Peyer's patch (tissue), 4 donors: ENCODE results near the gene AK8. TPM values are rescaled to one million over a fixed set of nuclear protein-coding genes. Genes with fewer than 3 reads are reported as not detected.

Experiments
- DNase-seq, 3 donors: peaks; one replicate each; pipeline ENCODE4 v3.0.0-alpha.2; 2017 to 2019
- H3K27ac ChIP-seq, 4 donors: fragments of 200-600 bp; sonication (generic); one replicate each; pipeline ENCODE4 v1.5.1; 2016 to 2019
- H3K27me3 ChIP-seq, 2 donors: fragments of 200-600 bp; sonication (generic); one replicate each; pipeline ENCODE4 v1.5.1; 2019
- H3K36me3 ChIP-seq, 3 donors: fragments of 200-600 bp; sonication (generic); one replicate each; pipeline ENCODE4 v1.5.1; 2016 to 2019
- H3K4me1 ChIP-seq, 4 donors: fragments of 200-600 bp; sonication (generic); one replicate each; pipeline ENCODE4 v1.5.1; 2016 to 2019
- H3K4me3 ChIP-seq, 4 donors: fragments of 200-600 bp; sonication (generic); 1 replicate in 3 of 4; 2 replicates in 1 of 4; pipeline ENCODE4 v1.5.1; 2016 to 2019; ENCODE audit warnings: mild to moderate bottlenecking in 1 of 4
- H3K9me3 ChIP-seq, 4 donors: fragments of 200-600 bp; sonication (generic); one replicate each; pipeline ENCODE4 v1.5.1; 2016 to 2019; ENCODE audit warnings: mild to moderate bottlenecking in 1 of 4
- CTCF ChIP-seq, 6 experiments: fragments of 450-650 bp in 4 of 6; fragments of 200-600 bp in 2 of 6; sonication (generic) in 1 of 6; IDR thresholded peaks; one replicate each; pipeline ENCODE4 v1.5.1; 2017 to 2019; ENCODE audit warnings: antibody characterized with exemption in 6 of 6, mild to moderate bottlenecking in 3 of 6, moderate library complexity in 1 of 6
- POLR2A ChIP-seq, 2 donors: fragments of 450-650 bp; IDR thresholded peaks; one replicate each; pipeline ENCODE4 v1.5.1; 2017; ENCODE audit warnings: antibody characterized with exemption in 2 of 2, mild to moderate bottlenecking in 2 of 2, moderate library complexity in 2 of 2
- total RNA-seq, 4 donors: library from RNA; depleted of rRNA; stranded (reverse); fragments of >200 nt; gene quantifications; one replicate each; pipeline ENCODE4 v1.1.0, GENCODE V29; 2016

Gene AK8
- total RNA-seq, 4 donors from 2014 or later: not detected

GRCh38 chr9:132880324-132880661 lies 2.2 kb upstream of the AK8 start:
- no peaks in the 10 kb centered on the region for H3K27me3 ChIP-seq
- TF ChIP-seq CTCF (IDR thresholded peaks at IDR 0.05) (no peak), POLR2A (IDR thresholded peaks at IDR 0.05) (no peak)
- no peak overlapping the region for H3K4me3 ChIP-seq
- H3K9me3 ChIP-seq: no peaks in the 10 kb centered on the region
- DNase-seq: no peak
- no peak overlapping the region for H3K27ac ChIP-seq
- no peaks in the 10 kb centered on the region for H3K36me3 ChIP-seq
- H3K4me1 ChIP-seq: peaks cover 0 to 14% (median 3%) of the 10 kb centered on the region in 4 donors

GRCh38 chr9:132879457-132880323 lies 1.6 kb upstream of the AK8 start:
- no peaks in the 10 kb centered on the region for H3K9me3 ChIP-seq
- DNase-seq: no peak
- H3K36me3 ChIP-seq: no peaks in the 10 kb centered on the region
- H3K4me1 ChIP-seq: peaks cover 0 to 14% (median 3%) of the 10 kb centered on the region in 4 donors
- no peak for TF ChIP-seq CTCF (IDR thresholded peaks at IDR 0.05)
- no peak for TF ChIP-seq POLR2A (IDR thresholded peaks at IDR 0.05)
- H3K4me3 ChIP-seq: peak overlapping the region in 1 of 4 donors; percentile 69
- no peaks in the 10 kb centered on the region for H3K27me3 ChIP-seq
- H3K27ac ChIP-seq: peak overlapping the region in 2 of 4 donors; percentile 7 to 55

- H3K27me3 ChIP-seq: no peaks in the 10 kb centered on the region
- H3K9me3 ChIP-seq: no peaks in the 10 kb centered on the region
- peak; percentile 27 to 77 (median 68) for DNase-seq
- H3K36me3 ChIP-seq: no peaks in the 10 kb centered on the region
- H3K27ac ChIP-seq: peak within 1 kb of the TSS; percentile 55 to 74 (median 64)
- H3K4me3 ChIP-seq: peak within 1 kb of the TSS; percentile 69 to 85 (median 80)
- peaks cover 0 to 14% (median 3%) of the 10 kb centered on the region in 4 donors for H3K4me1 ChIP-seq
- no peak for TF ChIP-seq CTCF (IDR thresholded peaks at IDR 0.05)
- no peak for TF ChIP-seq POLR2A (IDR thresholded peaks at IDR 0.05)
Observed at GRCh38 chr9:132878695-132879456, 792 bp upstream of the AK8 start, which contains the start of gene SPACA9. TSS of gene SPACA9 (plus strand) at chr9:132878898. CDS start at chr9:132883948, 5,050 bp downstream.

- Histone ChIP-seq H3K4me3 (peak overlapping the region; percentile 69 to 85 (median 80)), H3K4me1 (peaks cover 0 to 14% (median 3%) of the 10 kb centered on the region in 4 donors), H3K27me3 (no peaks in the 10 kb centered on the region), H3K27ac (no peak overlapping the region), H3K9me3 (no peaks in the 10 kb centered on the region), H3K36me3 (no peaks in the 10 kb centered on the region)
- TF ChIP-seq CTCF (IDR thresholded peaks at IDR 0.05): no peak
- no peak for TF ChIP-seq POLR2A (IDR thresholded peaks at IDR 0.05)
- DNase-seq: no peak
Observed at GRCh38 chr9:132877458-132877823, 643 bp downstream of the AK8 start.

- Histone ChIP-seq H3K9me3 (no peaks in the 10 kb centered on the region), H3K27me3 (no peaks in the 10 kb centered on the region), H3K4me1 (peaks cover 0 to 14% (median 3%) of the 10 kb centered on the region in 4 donors), H3K27ac (no peak overlapping the region), H3K36me3 (no peaks in the 10 kb centered on the region), H3K4me3 (no peak overlapping the region)
- no peak for TF ChIP-seq CTCF (IDR thresholded peaks at IDR 0.05)
- DNase-seq: no peak
Observed at GRCh38 chr9:132876849-132877248, 1.2 kb downstream of the AK8 start.
